HG02571 (cell line): Measurements from ENCODE around the gene DNAJB2.

ENCODE experiments used
- ATAC-seq: cut with Tn5 transposase; IDR thresholded peaks from one replicate; pipeline ENCODE4 v1.9.1; 2021; ENCODE audit warnings: mild to moderate bottlenecking, moderate library complexity; ENCODE audit not compliant: unreplicated experiment

The DNAJB2 gene

GRCh38 chr2:219279151-219279915 lies at the start of gene DNAJB2:
Gene DNAJB2, plus strand, starts transcription at chr2:219279366. Its CDS starts 468 bp downstream, at chr2:219279834.
- ATAC-seq, result peak; percentile 84

GRCh38 chr2:219230059-219230540 lies 49.1 kb upstream of the DNAJB2 start:
- ATAC-seq, result no peak

- ATAC-seq, result no peak
Measured at GRCh38 chr2:219234331-219234730, 44.8 kb upstream of the DNAJB2 start.

- no peak for ATAC-seq
Measured at GRCh38 chr2:219243291-219243761, 35.8 kb upstream of the DNAJB2 start.

- no peak for ATAC-seq
Measured at GRCh38 chr2:219244789-219245147, 34.4 kb upstream of the DNAJB2 start.

GRCh38 chr2:219245148-219245898 lies 33.8 kb upstream of the DNAJB2 start, which contains the start of the genes GLB1L and STK16:
Gene GLB1L, minus strand, starts transcription at chr2:219245444. Its CDS starts 1,871 bp downstream, at chr2:219243573.
Gene STK16, plus strand, starts transcription at chr2:219245479. Its CDS starts 521 bp downstream, at chr2:219246000.
- ATAC-seq, result peak; percentile 68

GRCh38 chr2:219245899-219246230 lies 33.3 kb upstream of the DNAJB2 start:
- ATAC-seq, result no peak

GRCh38 chr2:219246559-219246958 lies 32.6 kb upstream of the DNAJB2 start:
- ATAC-seq, result no peak

GRCh38 chr2:219247678-219248642 lies 31.2 kb upstream of the DNAJB2 start:
- ATAC-seq, result no peak

- ATAC-seq, result no peak
Measured at GRCh38 chr2:219248845-219249202, 30.3 kb upstream of the DNAJB2 start.

- ATAC-seq, result no peak
Measured at GRCh38 chr2:219249203-219249980, 29.8 kb upstream of the DNAJB2 start.

GRCh38 chr2:219250049-219250781 lies 29.0 kb upstream of the DNAJB2 start:
- ATAC-seq, result no peak

GRCh38 chr2:219251656-219252055 lies 27.5 kb upstream of the DNAJB2 start:
- ATAC-seq, result no peak

GRCh38 chr2:219252084-219252483 lies 27.1 kb upstream of the DNAJB2 start:
- no peak for ATAC-seq

GRCh38 chr2:219252570-219252899 lies 26.6 kb upstream of the DNAJB2 start:
- ATAC-seq, result no peak

- peak; percentile 20 for ATAC-seq
Measured at GRCh38 chr2:219252900-219253752, 26.0 kb upstream of the DNAJB2 start, which contains the start of gene TUBA4B. Gene TUBA4B, plus strand, starts transcription at chr2:219253243. Its CDS starts 165 bp downstream, at chr2:219253408.

GRCh38 chr2:219253753-219254589 lies 25.2 kb upstream of the DNAJB2 start, which contains the start of gene TUBA4A:
Gene TUBA4A, minus strand, starts transcription at chr2:219253918. Its CDS starts 60 bp downstream, at chr2:219253858.
- peak; percentile 50 for ATAC-seq
